ENCODE data around the gene DNAJC5G.

DNAJC5G gene

DNA sequence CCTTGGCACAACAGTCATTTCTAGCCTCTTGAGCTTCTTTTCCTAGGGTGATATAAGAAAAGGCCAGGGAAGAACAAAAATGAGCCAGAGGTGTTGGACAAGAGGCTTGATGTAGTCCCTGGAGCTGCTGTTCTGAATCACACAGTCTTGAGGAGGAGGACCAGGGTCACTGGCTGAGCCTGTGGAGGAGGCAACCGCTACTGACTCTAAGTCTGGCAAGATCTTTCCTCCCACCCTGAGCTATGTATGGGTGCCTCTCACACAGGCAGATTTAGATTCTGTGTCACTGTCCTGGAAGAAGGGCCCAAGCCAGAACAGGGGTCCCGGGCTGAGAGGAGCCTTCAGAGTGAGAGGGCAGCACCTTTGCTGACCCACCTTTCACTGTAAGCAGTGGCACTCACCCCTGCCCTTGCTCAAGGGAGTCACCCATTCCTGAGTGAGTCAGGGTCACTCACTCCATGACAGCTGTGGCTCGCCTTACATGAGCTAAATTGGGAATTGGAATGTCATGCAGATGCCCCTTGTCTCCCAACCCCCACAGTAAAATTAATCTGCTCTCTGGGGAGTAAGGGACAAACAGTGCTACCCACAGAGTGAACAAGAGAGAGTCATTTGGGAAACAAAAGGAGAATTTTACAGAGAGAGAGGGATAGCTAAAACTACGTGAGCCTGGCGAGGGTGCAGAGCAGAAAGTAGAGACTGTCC, 6.8 kb downstream of the DNAJC5G start, which contains the start of gene TRIM54:
Gene TRIM54 (plus strand): TSS at position 575 of the 705 bp plus-strand sequence. CDS start 303 bp downstream, outside the sequence.
- Histone ChIP-seq H3K36me3 (ENCODE audit: control insufficient read depth, insufficient read depth, low read length) (no peaks in the 10 kb centered on the region), H3K27ac (ENCODE audit: low read depth, low read length, severe bottlenecking) (no peak within 1 kb of the TSS), H3K4me1 (ENCODE audit: control insufficient read depth, insufficient read depth, low read length, poor library complexity, severe bottlenecking) (peaks cover 12% of the 10 kb centered on the region), H3K9me3 (ENCODE audit: control insufficient read depth, low read length) (no peaks in the 10 kb centered on the region), H3K4me3 (ENCODE audit: extremely low read depth, insufficient read depth, low read length, poor library complexity, severe bottlenecking) (no peak within 1 kb of the TSS)
- WGBS, 2 experiments (ENCODE audit: insufficient coverage in 2 of 2), result 55 to 57% methylated on average over 4 of the region's 5 CpGs

DNA sequence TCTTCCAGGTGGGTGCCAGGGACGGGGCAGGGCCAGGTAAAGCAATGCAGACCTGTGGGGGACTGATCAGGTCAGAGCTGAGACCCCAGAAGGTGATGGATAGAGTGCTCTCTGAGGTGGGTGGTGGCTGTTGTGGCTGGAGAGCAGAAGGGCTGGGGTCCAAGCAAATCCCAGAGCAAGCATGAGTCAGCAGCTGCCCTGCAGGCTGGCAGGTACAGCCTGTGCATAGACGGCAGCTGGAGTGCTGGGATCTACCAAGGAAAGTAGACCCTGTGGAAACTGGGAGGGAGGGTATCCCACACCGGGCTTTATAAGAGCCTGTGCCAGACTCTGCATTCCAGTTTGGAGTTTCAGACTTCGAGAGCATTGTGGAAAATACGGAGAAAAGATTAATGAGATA, 7.7 kb downstream of the DNAJC5G start:
- Histone ChIP-seq H3K4me1 (ENCODE audit: control insufficient read depth, insufficient read depth, low read length, poor library complexity, severe bottlenecking) (peaks cover 12% of the 10 kb centered on the region), H3K36me3 (ENCODE audit: control insufficient read depth, insufficient read depth, low read length) (no peaks in the 10 kb centered on the region), H3K27ac (ENCODE audit: low read depth, low read length, severe bottlenecking) (no peak overlapping the region), H3K9me3 (ENCODE audit: control insufficient read depth, low read length) (no peaks in the 10 kb centered on the region), H3K4me3 (ENCODE audit: extremely low read depth, insufficient read depth, low read length, poor library complexity, severe bottlenecking) (no peak overlapping the region)
- WGBS, 2 experiments (ENCODE audit: insufficient coverage in 2 of 2), result 11 to 39% methylated on average over 2 to 4 of the region's 5 CpGs

DNA sequence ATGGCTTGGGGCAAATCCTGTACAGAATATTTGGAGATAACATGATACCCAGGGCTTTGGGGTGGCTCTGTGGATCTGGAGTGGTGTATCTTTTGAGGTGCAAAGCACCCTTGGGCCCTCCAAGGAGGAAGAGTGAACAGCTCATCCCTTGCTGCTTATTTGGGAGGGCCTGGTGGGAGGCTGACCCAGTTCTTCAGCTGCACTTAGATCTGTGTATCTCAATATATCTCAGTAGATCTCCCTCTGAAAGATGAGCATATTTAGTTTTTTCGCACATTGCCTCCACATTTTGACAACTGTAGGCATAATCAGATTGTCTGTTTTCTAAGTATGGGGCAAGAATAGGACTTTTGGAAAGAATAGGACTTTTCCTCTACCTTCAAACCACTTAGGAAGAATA, 9.8 kb downstream of the DNAJC5G start:
- no CpG with 5 or more reads among the region's 1 CpG for WGBS, 2 experiments (ENCODE audit: insufficient coverage in 2 of 2)

DNA sequence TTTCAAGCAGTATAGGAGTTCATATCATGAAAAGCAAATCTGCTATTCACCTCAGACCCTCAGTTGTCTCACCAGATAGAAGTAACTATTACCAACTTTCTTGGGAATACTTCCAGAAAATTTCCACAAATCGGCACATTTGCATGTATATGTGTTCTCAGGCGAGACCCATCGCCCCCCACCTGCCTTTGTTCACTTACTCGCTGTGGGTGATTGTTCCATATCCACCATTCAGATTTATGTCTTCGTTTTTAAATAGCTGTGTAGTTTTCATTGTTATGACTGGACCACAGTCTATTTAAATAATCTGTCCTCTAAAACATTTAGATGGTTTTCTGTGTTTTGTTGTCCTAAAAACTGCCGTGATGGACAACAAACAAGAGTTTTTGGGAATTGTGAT, 10.2 kb downstream of the DNAJC5G start:
- 79 to 86% methylated on average over 1 to 3 of the region's 6 CpGs for WGBS, 2 experiments (ENCODE audit: insufficient coverage in 2 of 2)
- H3K4me3 ChIP-seq (ENCODE audit: extremely low read depth, insufficient read depth, low read length, poor library complexity, severe bottlenecking), result no peak overlapping the region
- peaks cover 12% of the 10 kb centered on the region for H3K4me1 ChIP-seq (ENCODE audit: control insufficient read depth, insufficient read depth, low read length, poor library complexity, severe bottlenecking)
- no peaks in the 10 kb centered on the region for H3K36me3 ChIP-seq (ENCODE audit: control insufficient read depth, insufficient read depth, low read length)
- no peak overlapping the region for H3K27ac ChIP-seq (ENCODE audit: low read depth, low read length, severe bottlenecking)
- H3K9me3 ChIP-seq (ENCODE audit: control insufficient read depth, low read length), result no peaks in the 10 kb centered on the region

More for the DNA sequence above, 9.8 kb downstream of the DNAJC5G start:
- no peak overlapping the region for H3K4me3 ChIP-seq (ENCODE audit: extremely low read depth, insufficient read depth, low read length, poor library complexity, severe bottlenecking)
- no peak overlapping the region for H3K27ac ChIP-seq (ENCODE audit: low read depth, low read length, severe bottlenecking)
- no peaks in the 10 kb centered on the region for H3K9me3 ChIP-seq (ENCODE audit: control insufficient read depth, low read length)
- H3K4me1 ChIP-seq (ENCODE audit: control insufficient read depth, insufficient read depth, low read length, poor library complexity, severe bottlenecking), result peaks cover 12% of the 10 kb centered on the region
- no peaks in the 10 kb centered on the region for H3K36me3 ChIP-seq (ENCODE audit: control insufficient read depth, insufficient read depth, low read length)

DNA sequence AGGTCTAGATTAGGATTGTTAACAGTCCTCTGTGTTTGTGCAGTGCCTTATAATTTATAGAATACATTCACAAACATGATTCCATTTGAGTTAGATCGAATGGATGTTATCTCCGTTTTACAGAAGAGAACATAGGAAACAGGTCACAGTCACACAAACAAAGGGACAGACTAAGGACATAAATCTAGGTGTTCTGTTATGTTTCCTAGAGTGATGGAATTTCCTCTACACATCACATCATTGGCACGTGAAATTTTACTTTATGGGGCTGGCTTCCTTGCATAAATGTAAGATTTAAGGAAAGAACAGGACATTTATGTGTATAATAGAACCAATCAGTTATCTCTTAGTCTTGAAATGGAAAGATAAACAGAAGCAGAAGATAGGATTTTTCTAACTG, 13.4 kb downstream of the DNAJC5G start:
- Histone ChIP-seq H3K4me3 (ENCODE audit: extremely low read depth, insufficient read depth, low read length, poor library complexity, severe bottlenecking) (no peak overlapping the region), H3K4me1 (ENCODE audit: control insufficient read depth, insufficient read depth, low read length, poor library complexity, severe bottlenecking) (peaks cover 8% of the 10 kb centered on the region)
- no CpG with 5 or more reads among the region's 3 CpGs for WGBS, 2 experiments (ENCODE audit: insufficient coverage in 2 of 2)

DNA sequence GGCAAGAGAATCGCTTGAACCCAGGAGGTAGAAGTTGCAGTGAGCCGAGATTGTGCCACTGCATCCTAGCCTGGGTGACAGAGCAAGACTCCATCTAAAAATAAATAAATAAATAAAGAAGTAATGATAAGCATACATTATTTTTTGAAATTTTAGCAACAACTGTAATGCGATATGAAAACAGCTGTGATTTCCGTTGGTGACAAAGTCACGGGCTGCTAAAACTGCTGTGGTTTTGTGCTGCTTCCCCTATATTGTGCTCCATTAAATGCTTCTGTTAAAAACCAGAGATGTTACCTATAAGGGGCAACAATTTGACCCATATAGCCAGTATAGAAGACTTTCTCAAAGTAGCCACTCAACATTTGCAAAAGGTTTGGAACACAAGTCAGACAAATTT, 15.3 kb downstream of the DNAJC5G start:
- no peaks in the 10 kb centered on the region for H3K9me3 ChIP-seq (ENCODE audit: control insufficient read depth, low read length)
- H3K4me1 ChIP-seq (ENCODE audit: control insufficient read depth, insufficient read depth, low read length, poor library complexity, severe bottlenecking), result peaks cover 9% of the 10 kb centered on the region
- H3K4me3 ChIP-seq (ENCODE audit: extremely low read depth, insufficient read depth, low read length, poor library complexity, severe bottlenecking), result no peak overlapping the region
- H3K36me3 ChIP-seq (ENCODE audit: control insufficient read depth, insufficient read depth, low read length), result no peaks in the 10 kb centered on the region
- WGBS, 2 experiments (ENCODE audit: insufficient coverage in 2 of 2), result 76 to 100% methylated on average over 2 to 3 of the region's 5 CpGs
- no peak overlapping the region for H3K27ac ChIP-seq (ENCODE audit: low read depth, low read length, severe bottlenecking)

More for the DNA sequence above, 13.4 kb downstream of the DNAJC5G start:
- Histone ChIP-seq H3K27ac (ENCODE audit: low read depth, low read length, severe bottlenecking) (no peak overlapping the region), H3K36me3 (ENCODE audit: control insufficient read depth, insufficient read depth, low read length) (no peaks in the 10 kb centered on the region), H3K9me3 (ENCODE audit: control insufficient read depth, low read length) (no peaks in the 10 kb centered on the region)

DNA sequence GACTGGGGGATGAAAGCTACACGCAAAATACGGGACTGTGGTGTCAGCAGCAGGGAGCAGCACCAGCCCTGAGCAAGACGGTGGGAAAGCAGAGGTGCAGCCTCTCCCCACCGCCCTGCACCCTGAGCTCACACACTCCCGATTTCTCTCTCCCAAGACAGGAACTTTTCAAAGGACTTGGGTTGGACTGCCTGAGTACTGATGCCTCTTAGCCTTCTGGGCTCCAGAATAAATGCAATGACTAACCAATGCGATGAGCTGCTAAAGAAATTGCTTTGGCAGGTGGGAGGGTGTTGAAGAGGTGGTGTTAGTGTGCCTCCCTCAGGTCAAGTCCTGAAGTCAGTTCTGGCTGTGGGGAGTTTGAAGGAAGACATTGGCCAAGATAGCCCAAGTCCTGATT, 16.6 kb downstream of the DNAJC5G start:
- no peak overlapping the region for H3K27ac ChIP-seq (ENCODE audit: low read depth, low read length, severe bottlenecking)
- no peaks in the 10 kb centered on the region for H3K36me3 ChIP-seq (ENCODE audit: control insufficient read depth, insufficient read depth, low read length)
- 36 to 39% methylated on average over 6 of the region's 6 CpGs for WGBS, 2 experiments (ENCODE audit: insufficient coverage in 2 of 2)
- H3K9me3 ChIP-seq (ENCODE audit: control insufficient read depth, low read length), result no peaks in the 10 kb centered on the region
- peaks cover 9% of the 10 kb centered on the region for H3K4me1 ChIP-seq (ENCODE audit: control insufficient read depth, insufficient read depth, low read length, poor library complexity, severe bottlenecking)
- H3K4me3 ChIP-seq (ENCODE audit: extremely low read depth, insufficient read depth, low read length, poor library complexity, severe bottlenecking), result no peak overlapping the region

DNA sequence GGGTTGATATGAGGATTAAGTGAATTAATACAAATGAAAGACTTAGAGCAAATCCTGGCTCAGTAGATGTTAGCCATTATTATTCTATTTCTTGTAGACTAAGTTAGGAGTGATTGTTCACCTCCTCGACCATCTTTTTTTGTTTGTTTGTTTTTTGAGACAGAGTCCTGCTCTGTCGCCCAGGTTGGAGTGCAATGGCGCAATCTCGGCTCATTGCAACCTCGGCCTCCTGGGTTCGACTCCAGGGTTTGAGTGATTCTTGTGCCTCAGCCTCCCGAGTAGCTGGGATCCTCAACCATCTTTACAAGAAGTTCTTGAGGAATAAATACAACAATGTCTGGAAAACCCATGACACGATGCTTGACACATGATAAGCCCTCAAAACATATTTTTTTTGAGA, 19.7 kb downstream of the DNAJC5G start:
- Histone ChIP-seq H3K9me3 (ENCODE audit: control insufficient read depth, low read length) (no peaks in the 10 kb centered on the region), H3K27ac (ENCODE audit: low read depth, low read length, severe bottlenecking) (no peak overlapping the region), H3K4me1 (ENCODE audit: control insufficient read depth, insufficient read depth, low read length, poor library complexity, severe bottlenecking) (peaks cover 9% of the 10 kb centered on the region), H3K4me3 (ENCODE audit: extremely low read depth, insufficient read depth, low read length, poor library complexity, severe bottlenecking) (no peak overlapping the region), H3K36me3 (ENCODE audit: control insufficient read depth, insufficient read depth, low read length) (no peaks in the 10 kb centered on the region)
- 92 to 98% methylated on average over 7 to 8 of the region's 8 CpGs for WGBS, 2 experiments (ENCODE audit: insufficient coverage in 2 of 2)

DNA sequence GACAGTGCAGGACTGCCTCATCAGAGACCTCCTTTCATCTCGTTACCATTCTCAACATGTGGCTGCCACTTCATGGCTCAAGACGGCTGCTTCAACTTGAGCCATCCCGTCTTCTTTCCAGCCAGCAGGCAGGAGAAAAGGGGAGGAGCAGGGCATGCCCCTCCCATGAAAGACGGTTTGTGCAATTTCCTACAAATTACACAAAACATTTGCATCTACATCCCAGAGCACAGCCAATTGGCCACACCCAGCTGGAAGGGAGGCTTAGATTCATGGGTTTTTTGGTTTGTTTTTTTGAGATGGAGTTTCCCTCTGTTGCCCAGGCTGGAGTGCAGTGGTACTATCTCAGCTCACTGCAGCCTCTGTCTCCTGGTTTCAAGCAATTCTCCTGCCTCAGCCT, 21.2 kb downstream of the DNAJC5G start:
- 83% methylated on average over 2 of the region's 4 CpGs for WGBS, 2 experiments (ENCODE audit: insufficient coverage in 2 of 2)
- Histone ChIP-seq H3K9me3 (ENCODE audit: control insufficient read depth, low read length) (no peaks in the 10 kb centered on the region), H3K27ac (ENCODE audit: low read depth, low read length, severe bottlenecking) (no peak overlapping the region), H3K4me3 (ENCODE audit: extremely low read depth, insufficient read depth, low read length, poor library complexity, severe bottlenecking) (no peak overlapping the region), H3K36me3 (ENCODE audit: control insufficient read depth, insufficient read depth, low read length) (no peaks in the 10 kb centered on the region), H3K4me1 (ENCODE audit: control insufficient read depth, insufficient read depth, low read length, poor library complexity, severe bottlenecking) (peaks cover 9% of the 10 kb centered on the region)

DNA sequence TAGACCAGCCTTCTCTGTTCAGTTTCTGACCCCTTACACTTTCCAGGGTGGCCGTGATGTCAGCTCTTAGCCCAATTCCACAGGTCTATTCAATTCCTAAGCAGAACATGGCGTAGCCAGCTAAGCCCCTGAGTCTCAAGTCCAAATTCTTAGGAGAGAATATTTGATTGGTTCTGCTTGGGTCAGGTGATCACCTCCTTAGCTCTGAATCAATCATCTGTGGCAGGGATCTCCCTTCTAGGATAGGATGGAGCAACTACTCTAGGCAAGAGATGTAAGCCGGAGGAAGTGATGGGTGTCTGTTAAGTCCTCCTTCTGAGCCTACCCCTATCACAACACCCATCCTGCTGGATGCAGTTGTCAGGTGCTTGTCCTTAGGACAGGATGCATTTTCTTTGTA, 22.0 kb downstream of the DNAJC5G start:
- H3K4me1 ChIP-seq (ENCODE audit: control insufficient read depth, insufficient read depth, low read length, poor library complexity, severe bottlenecking), result peaks cover 9% of the 10 kb centered on the region
- H3K9me3 ChIP-seq (ENCODE audit: control insufficient read depth, low read length), result no peaks in the 10 kb centered on the region
- no peak overlapping the region for H3K4me3 ChIP-seq (ENCODE audit: extremely low read depth, insufficient read depth, low read length, poor library complexity, severe bottlenecking)
- H3K27ac ChIP-seq (ENCODE audit: low read depth, low read length, severe bottlenecking), result no peak overlapping the region
- 92 to 100% methylated on average over 1 to 2 of the region's 3 CpGs for whole genome bisulfite sequencing, 2 experiments (ENCODE audit: insufficient coverage in 2 of 2)
- H3K36me3 ChIP-seq (ENCODE audit: control insufficient read depth, insufficient read depth, low read length), result no peaks in the 10 kb centered on the region

DNA sequence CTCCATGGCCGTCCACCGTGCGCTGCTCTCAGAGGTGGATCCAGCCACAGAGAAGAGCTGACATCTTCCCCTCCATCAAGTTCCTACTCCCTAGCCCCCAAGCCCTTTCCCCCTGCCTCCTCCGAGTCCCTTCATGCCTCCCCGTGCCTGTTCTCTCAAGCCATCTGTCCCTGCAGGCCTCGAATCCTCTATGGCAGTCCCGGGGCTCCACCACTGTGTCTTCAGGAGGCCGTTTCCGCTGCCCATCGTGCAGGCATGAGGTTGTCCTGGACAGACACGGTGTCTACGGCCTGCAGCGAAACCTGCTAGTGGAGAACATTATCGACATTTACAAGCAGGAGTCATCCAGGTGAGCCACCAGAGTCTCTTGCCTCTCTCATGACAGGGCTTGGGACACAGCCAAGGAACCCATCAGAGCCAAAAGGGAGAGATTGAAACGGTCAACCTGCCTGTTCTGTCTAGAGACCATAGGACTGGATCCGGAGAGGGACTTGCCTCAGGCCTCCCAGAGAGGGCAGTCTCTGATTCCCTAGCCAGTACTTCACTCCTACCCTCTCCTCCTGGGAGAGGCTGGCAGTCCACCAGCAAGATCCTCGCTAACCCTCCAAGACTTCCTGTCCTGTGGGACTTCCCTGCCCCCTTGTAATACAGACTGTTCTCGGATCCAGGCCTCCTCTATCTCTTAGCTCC, 23.3 kb downstream of the DNAJC5G start:
- Histone ChIP-seq H3K4me1 (ENCODE audit: control insufficient read depth, insufficient read depth, low read length, poor library complexity, severe bottlenecking) (peaks cover 2% of the 10 kb centered on the region), H3K9me3 (ENCODE audit: control insufficient read depth, low read length) (no peaks in the 10 kb centered on the region), H3K4me3 (ENCODE audit: extremely low read depth, insufficient read depth, low read length, poor library complexity, severe bottlenecking) (no peak overlapping the region), H3K27ac (ENCODE audit: low read depth, low read length, severe bottlenecking) (no peak overlapping the region), H3K36me3 (ENCODE audit: control insufficient read depth, insufficient read depth, low read length) (no peaks in the 10 kb centered on the region)
- WGBS, 2 experiments (ENCODE audit: insufficient coverage in 2 of 2), result 92 to 96% methylated on average over 8 to 15 of the region's 18 CpGs
